ENCODE data around the gene ZNF644. TPM values are rescaled to one million over a fixed set of nuclear protein-coding genes. Genes with fewer than 3 reads are reported as not detected.
"Not testable (repeated sequence)": the region's sequence is repeated elsewhere in the genome, so short reads cannot be mapped to it uniquely, and the experiment has no call there.

ZNF644 gene
- total RNA-seq: 100 to 1,000 TPM in 4 of 8 experiments, 10 to 100 TPM in 4; 33.9 to 125 (median 103) TPM

DNA sequence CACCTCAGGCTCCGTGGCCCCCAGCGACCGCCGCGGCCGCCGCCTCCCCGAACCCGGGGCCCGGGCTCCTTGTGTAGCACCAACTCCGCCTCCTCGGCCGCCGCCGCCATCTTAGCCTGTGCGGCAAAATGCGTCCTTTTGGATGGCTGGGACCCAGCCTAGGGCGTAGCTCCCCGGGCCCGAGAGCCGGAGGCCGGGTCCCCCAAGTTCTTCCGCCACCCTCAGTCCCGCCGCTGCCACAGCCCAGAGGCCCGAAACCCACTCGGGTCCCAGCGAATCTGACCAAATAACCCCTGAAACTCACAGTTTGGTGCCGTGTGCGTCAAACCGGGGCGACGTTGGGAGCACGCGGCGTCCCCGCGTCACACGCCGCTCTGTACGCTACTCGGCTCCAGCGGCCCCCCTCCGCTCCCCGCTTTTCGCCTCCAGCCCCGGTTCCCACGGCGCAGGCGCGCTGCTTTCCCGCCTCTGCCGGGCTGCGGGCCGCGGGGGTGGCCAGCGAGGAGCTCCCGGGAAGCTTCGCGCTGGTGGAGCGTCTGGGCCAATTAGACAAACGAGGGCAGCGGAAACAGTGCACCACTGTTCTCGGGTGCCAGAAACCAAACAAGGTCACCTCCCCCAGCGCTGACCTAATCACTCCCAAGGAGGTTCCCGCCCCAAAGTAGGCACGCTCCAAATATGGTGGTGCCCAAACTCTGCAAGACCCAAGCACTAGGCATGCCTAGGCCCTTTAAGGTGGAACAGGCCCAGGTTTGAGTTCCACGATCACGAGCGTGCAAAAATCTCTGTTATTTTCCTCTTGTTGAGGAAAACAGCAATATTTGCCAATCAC, at the start of gene ZNF644:
Gene ZNF644 (minus strand): TSS at position 350 of the 832 bp plus-strand sequence. CDS start 39,682 bp downstream, outside the sequence.
- peak; percentile 78 to 87 (median 84) for ATAC-seq (replicated peaks in 6 of 8)

DNA sequence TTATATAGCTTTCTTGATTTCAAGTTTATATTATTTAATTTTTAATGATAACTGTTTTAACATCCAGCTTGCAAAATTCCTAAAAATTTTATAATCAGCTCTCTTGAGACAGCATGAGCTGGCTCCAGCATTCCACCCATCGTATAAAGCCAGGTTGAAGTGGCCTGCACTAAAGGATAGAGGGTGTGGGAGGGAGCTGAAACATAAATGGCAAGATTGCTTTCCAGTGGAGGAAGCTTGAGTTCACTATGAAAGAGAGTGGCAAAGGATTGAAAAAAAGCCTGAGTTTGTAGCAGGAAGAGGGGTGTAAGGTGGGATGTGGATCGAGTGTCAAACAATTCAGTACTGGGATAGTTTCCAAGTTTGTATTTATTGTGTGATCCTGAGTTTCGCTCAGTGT, 48.5 kb upstream of the ZNF644 start:
- no peak overlapping the region for H3K27ac ChIP-seq
- no peak for ATAC-seq (replicated peaks in 6 of 8)
- in situ Hi-C loops (cut with MboI; ENCODE audit: low pct_unique_long_range_greater_than_20kb in 2 of 9, low sequenced_read_pairs in 9 of 9, unreplicated experiment in 9 of 9): no loop called here
- no peak overlapping the region for H3K4me3 ChIP-seq
- WGBS, 10 experiments: 0 to 75% (median 72%) methylated on average over 1 to 3 of the region's 3 CpGs; no CpG with 5 or more reads in 2 of the 10 experiments
- H3K4me1 ChIP-seq (replicated peaks in 1 of 2): peaks cover 0 to 3% of the 10 kb centered on the region in 2 donors

More for the DNA sequence above, at the start of gene ZNF644:
- 0 to 17% (median 3%) methylated on average over 2 to 42 of the region's 70 CpGs; no CpG with 5 or more reads in 4 of the 10 experiments for WGBS, 10 experiments
- H3K4me1 ChIP-seq (replicated peaks in 1 of 2): peaks cover 11 to 23% of the 10 kb centered on the region in 2 donors
- in situ Hi-C loops (cut with MboI; ENCODE audit: low pct_unique_long_range_greater_than_20kb in 2 of 9, low sequenced_read_pairs in 9 of 9, unreplicated experiment in 9 of 9): no loop called here
- H3K27ac ChIP-seq: peak within 1 kb of the TSS; percentile 99 to 100
- H3K4me3 ChIP-seq: peak within 1 kb of the TSS; percentile 71 to 91 (median 88)

DNA sequence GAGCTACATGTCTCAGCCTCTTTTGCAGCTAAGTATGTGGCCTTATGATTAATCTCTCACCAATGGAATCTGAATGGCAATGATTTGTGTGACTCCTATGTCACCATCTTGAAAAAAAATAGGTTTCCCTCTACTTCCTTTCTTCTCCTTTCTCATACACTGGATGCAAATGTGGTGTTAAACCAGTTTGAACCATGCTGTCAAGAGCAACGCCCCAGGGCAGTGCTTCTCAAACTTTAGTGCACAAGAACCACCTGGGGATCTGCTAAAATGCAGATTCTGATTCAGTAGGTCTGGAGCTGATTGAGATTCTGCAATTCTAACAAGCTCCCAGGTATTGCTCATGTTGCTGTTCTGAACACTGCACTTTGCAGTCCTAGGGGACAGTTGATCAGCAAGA, 44.7 kb upstream of the ZNF644 start:
- in situ Hi-C loops (cut with MboI; ENCODE audit: low pct_unique_long_range_greater_than_20kb in 2 of 9, low sequenced_read_pairs in 9 of 9, unreplicated experiment in 9 of 9): no loop called here
- H3K27ac ChIP-seq: no peak overlapping the region
- 0 to 71% (median 5%) methylated on average over 1 of the region's 1 CpG; no CpG with 5 or more reads in 4 of the 10 experiments for WGBS, 10 experiments
- H3K4me3 ChIP-seq: no peak overlapping the region
- peak in 2 of 8 experiments; percentile 50 to 75 for ATAC-seq (replicated peaks in 6 of 8)
- peaks cover 0 to 3% of the 10 kb centered on the region in 2 donors for H3K4me1 ChIP-seq (replicated peaks in 1 of 2)

DNA sequence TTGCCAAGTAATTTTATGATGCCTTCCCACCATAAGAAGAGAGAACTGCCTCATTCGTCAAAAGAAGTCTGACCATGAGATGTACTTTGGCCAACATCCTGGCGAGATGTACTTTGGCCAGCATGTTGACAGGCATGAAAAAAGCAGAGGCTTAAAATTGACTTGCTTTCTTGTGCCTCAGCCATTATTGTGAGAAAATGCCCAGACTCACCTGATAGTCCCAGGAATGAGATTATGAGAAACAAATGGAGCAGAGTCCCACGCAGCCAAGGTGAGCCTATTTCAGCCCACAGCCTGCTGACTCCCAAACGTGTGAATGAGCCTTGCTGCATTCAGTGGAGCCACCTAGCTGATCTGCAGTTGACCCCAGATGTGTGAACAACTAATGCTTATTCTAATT, 43.5 kb upstream of the ZNF644 start:
- no peak for ATAC-seq (replicated peaks in 6 of 8)
- WGBS, 10 experiments: 17 to 100% (median 68%) methylated on average over 1 to 4 of the region's 4 CpGs
- Histone ChIP-seq H3K27ac (no peak overlapping the region), H3K4me1 (replicated peaks in 1 of 2) (no peaks in the 10 kb centered on the region), H3K4me3 (no peak overlapping the region)
- in situ Hi-C loops (cut with MboI; ENCODE audit: low pct_unique_long_range_greater_than_20kb in 2 of 9, low sequenced_read_pairs in 9 of 9, unreplicated experiment in 9 of 9): no loop called here

DNA sequence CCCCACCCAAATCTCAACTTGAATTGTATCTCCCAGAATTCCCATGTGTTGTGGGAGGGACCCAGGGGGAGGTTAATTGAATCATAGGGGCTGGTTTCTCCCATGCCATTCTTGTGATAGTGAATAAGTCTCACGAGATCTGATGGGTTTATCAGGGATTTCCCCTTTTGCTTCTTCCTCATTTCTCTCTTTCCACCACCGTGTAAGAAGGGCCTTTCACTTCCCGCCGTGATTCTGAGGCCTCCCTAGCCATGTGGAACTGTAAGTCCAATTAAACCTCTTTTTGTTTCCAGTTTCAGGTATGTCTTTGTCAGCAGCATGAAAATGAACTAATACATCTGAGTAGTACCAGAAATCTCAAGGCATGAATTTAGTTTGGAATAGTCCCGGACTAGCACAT, 41.6 kb upstream of the ZNF644 start:
- in situ Hi-C loops (cut with MboI; ENCODE audit: low pct_unique_long_range_greater_than_20kb in 2 of 9, low sequenced_read_pairs in 9 of 9, unreplicated experiment in 9 of 9); H3K27ac ChIP-seq; ATAC-seq (replicated peaks in 6 of 8); H3K4me3 ChIP-seq; H3K4me1 ChIP-seq (replicated peaks in 1 of 2): not testable (repeated sequence)
- 0 to 100% (median 75%) methylated on average over 1 to 5 of the region's 5 CpGs; no CpG with 5 or more reads in 1 of the 10 experiments for WGBS, 10 experiments

DNA sequence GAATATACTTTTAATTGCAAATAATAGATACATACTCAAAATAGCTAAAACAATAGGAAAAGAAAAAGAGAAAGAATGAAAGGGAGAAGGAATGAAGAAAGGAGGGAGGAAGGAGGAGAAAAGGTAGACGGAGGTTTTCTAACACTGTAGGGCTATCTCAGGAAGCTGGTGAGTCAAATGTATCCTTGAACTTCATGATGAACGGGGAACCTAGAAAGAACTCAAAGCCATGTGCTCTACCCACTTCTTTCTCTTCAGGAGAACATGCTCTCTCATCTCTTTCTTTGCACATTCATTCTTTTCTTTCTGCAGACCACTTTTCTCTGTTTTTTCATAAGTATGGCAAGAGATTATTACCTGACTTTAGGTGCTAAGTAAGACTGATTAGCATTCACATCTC, 37.3 kb upstream of the ZNF644 start:
- in situ Hi-C loops (cut with MboI; ENCODE audit: low pct_unique_long_range_greater_than_20kb in 2 of 9, low sequenced_read_pairs in 9 of 9, unreplicated experiment in 9 of 9): no loop called here
- no peak overlapping the region for H3K27ac ChIP-seq
- H3K4me1 ChIP-seq (replicated peaks in 1 of 2): no peaks in the 10 kb centered on the region
- no peak overlapping the region for H3K4me3 ChIP-seq
- no peak for ATAC-seq (replicated peaks in 6 of 8)
- 40 to 88% (median 78%) methylated on average over 1 to 2 of the region's 2 CpGs for WGBS, 10 experiments

DNA sequence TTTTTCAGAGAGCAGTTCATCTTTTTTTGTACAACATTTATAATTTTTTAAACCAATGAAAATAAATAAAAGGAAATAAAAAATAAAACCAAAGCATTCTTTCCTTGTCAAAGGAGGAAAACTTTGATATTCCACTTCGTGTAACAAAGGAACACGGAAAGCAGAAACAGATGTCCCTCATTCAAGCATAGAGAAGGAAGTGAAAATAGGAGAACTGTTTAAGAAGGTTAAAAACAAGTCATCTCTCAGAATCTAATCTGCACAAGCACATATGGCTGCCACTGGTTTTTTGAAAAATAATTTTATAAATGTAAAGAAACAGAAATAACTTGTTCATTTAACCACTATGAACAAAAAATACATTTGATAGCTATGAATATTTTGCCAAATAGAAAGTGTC, 35.9 kb upstream of the ZNF644 start:
- 0 to 100% (median 79%) methylated on average over 2 of the region's 2 CpGs for WGBS, 10 experiments
- in situ Hi-C loops (cut with MboI; ENCODE audit: low pct_unique_long_range_greater_than_20kb in 2 of 9, low sequenced_read_pairs in 9 of 9, unreplicated experiment in 9 of 9): no loop called here
- Histone ChIP-seq H3K4me3 (no peak overlapping the region), H3K27ac (no peak overlapping the region), H3K4me1 (replicated peaks in 1 of 2) (no peaks in the 10 kb centered on the region)
- no peak for ATAC-seq (replicated peaks in 6 of 8)

DNA sequence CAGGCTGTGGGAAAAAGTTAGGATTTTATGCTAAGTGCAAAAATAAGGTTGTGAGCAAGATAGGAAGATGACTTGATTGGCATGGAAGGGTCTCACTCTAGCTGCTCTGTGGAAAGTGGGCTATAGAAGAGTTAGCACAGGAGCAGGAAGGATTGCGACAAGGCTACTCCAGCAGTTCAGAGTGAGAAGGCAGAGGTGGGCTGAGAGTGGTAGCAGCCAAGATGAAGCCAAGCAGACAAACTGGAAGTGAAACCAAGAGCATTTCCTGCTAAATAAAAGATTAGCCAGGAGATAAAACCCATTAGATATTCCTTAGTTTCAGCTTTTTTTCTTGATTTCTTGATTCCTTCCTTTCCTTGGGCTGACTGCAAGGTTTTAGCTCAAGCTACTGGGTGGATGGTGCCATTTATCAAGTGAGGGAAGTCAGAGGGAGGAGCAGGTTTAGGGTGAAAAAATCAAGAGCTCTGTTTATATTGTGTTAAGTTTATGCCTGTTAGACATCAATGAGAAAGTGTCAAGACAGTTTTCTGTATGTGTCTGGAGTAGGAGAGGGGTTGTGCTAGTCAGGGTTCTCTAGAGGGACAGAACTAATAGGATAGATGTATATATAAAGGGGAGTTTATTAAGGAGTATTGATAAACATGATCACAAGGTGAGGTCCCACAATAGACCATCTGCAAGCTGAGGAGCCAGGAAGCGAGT, 33.1 kb upstream of the ZNF644 start:
- in situ Hi-C loops (cut with MboI; ENCODE audit: low pct_unique_long_range_greater_than_20kb in 2 of 9, low sequenced_read_pairs in 9 of 9, unreplicated experiment in 9 of 9): no loop called here
- Histone ChIP-seq H3K27ac (no peak overlapping the region), H3K4me1 (replicated peaks in 1 of 2) (no peaks in the 10 kb centered on the region), H3K4me3 (no peak overlapping the region)
- ATAC-seq (replicated peaks in 6 of 8): no peak
- 40 to 100% (median 94%) methylated on average over 1 to 2 of the region's 2 CpGs; no CpG with 5 or more reads in 3 of the 10 experiments for WGBS, 10 experiments

DNA sequence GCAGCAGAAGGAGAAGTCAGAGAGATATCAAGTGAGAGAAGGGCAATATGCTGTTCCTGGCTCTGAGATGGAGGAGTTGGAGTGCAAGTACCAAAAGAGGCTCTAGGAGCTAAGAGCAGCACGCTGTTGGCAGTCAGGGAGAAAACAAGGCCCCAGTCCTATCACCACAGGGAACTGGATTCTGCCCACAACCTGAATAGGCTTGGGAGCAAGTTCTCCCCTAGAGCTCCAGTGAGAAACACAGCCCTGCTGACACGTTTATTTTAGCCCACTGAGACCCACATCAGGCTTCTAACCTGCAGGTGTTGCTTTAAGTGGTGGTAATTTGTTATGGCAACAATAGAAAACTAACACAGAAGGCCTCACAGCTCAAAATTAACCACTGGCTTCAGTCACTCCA, 31.8 kb upstream of the ZNF644 start:
- Histone ChIP-seq H3K4me3 (no peak overlapping the region), H3K4me1 (replicated peaks in 1 of 2) (no peaks in the 10 kb centered on the region), H3K27ac (no peak overlapping the region)
- 17 to 83% (median 42%) methylated on average over 1 to 2 of the region's 2 CpGs; no CpG with 5 or more reads in 2 of the 10 experiments for WGBS, 10 experiments
- no peak for ATAC-seq (replicated peaks in 6 of 8)
- in situ Hi-C loops (cut with MboI; ENCODE audit: low pct_unique_long_range_greater_than_20kb in 2 of 9, low sequenced_read_pairs in 9 of 9, unreplicated experiment in 9 of 9): no loop called here

DNA sequence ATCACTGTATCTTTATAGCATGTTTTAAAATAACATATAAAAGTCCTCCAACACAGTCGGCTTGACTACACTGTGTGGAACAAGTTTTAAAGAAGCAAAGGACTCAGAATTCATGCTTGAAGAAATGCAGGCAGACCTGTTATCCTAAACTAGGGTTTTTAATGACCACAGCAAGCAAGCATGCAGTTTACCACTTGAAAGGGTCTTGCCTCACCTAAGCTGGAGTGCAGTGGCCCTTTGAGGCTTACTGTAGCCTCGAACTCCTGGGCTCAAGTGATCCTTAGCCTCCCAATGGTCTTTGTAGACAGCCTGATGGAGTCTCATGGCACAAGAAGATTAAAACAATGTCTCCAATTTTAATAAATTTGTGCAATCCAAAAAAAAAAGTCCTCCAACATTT, 27.7 kb upstream of the ZNF644 start:
- in situ Hi-C loops (cut with MboI; ENCODE audit: low pct_unique_long_range_greater_than_20kb in 2 of 9, low sequenced_read_pairs in 9 of 9, unreplicated experiment in 9 of 9); H3K4me3 ChIP-seq; H3K27ac ChIP-seq; ATAC-seq (replicated peaks in 6 of 8); H3K4me1 ChIP-seq (replicated peaks in 1 of 2): not testable (repeated sequence)
- WGBS, 10 experiments: 0 to 86% (median 73%) methylated on average over 1 to 2 of the region's 2 CpGs; no CpG with 5 or more reads in 3 of the 10 experiments

DNA sequence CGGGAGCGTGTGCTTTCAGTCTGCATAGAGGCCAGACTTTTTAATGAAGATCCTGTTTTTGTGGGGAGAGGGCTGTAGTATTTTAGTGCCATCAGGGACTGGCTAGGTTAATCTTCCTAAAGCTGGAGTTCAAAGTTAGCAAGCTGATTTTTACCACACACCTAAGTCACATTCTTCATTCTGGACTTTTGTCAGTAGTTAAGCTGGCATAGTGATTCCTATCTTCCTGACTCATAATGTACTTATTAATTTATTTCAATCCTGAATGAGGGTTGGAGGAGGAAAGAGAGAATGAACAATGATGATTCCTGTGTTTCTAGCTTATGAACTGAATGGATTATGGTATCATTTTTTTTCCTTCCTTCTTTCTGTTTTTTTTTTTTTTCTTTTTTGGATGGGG, 24.9 kb upstream of the ZNF644 start:
- no peak for ATAC-seq (replicated peaks in 6 of 8)
- H3K4me3 ChIP-seq: no peak overlapping the region
- in situ Hi-C loops (cut with MboI; ENCODE audit: low pct_unique_long_range_greater_than_20kb in 2 of 9, low sequenced_read_pairs in 9 of 9, unreplicated experiment in 9 of 9): no loop called here
- H3K4me1 ChIP-seq (replicated peaks in 1 of 2): no peaks in the 10 kb centered on the region
- no peak overlapping the region for H3K27ac ChIP-seq
- WGBS, 10 experiments: 31 to 92% (median 74%) methylated on average over 2 of the region's 2 CpGs; no CpG with 5 or more reads in 4 of the 10 experiments

DNA sequence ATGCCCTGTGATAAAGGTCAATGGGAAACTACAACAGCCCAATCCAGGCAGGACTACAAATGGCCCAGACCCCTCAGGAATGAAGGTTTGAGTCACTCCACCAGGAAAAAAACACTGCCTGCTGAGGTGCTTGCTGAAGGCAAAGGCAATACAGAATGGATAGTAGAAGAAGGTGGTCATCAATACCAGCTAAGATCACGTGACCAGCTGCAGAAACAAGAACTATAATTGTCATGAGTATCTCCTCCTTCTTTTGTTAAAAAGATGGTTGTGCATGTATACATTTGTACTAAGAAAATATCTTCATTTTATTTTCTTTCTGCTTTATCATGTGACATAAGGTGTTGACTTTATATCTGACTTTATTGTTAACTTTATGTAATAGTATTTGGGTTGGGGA, 23.4 kb upstream of the ZNF644 start:
- Histone ChIP-seq H3K27ac (no peak overlapping the region), H3K4me1 (replicated peaks in 1 of 2) (no peaks in the 10 kb centered on the region), H3K4me3 (no peak overlapping the region)
- ATAC-seq (replicated peaks in 6 of 8): no peak
- in situ Hi-C loops (cut with MboI; ENCODE audit: low pct_unique_long_range_greater_than_20kb in 2 of 9, low sequenced_read_pairs in 9 of 9, unreplicated experiment in 9 of 9): no loop called here
- WGBS, 10 experiments: 0 to 100% (median 89%) methylated on average over 1 of the region's 1 CpG; no CpG with 5 or more reads in 3 of the 10 experiments

DNA sequence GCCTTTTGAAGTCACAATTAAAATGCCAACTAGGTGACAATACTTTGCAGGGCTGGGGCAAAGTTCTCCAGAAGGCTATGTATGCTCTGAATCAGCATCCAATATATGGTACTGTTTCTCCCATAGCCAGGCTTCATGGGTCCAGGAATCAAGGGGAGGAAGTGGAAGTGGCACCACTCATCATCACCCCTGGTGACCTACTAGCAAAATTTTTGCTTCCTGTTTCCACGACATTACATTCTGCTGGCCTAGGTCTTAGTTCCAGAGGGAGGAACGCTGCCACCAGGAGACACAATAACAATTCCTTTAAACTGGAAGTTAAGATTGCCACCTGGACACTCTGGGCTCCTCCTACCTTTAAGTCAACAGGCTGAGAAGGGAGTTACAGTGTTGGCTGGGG, 22.9 kb upstream of the ZNF644 start:
- H3K27ac ChIP-seq; H3K4me3 ChIP-seq; H3K4me1 ChIP-seq (replicated peaks in 1 of 2); in situ Hi-C loops (cut with MboI; ENCODE audit: low pct_unique_long_range_greater_than_20kb in 2 of 9, low sequenced_read_pairs in 9 of 9, unreplicated experiment in 9 of 9); ATAC-seq (replicated peaks in 6 of 8): not testable (repeated sequence)
- 43 to 86% (median 71%) methylated on average over 1 to 2 of the region's 2 CpGs; no CpG with 5 or more reads in 3 of the 10 experiments for WGBS, 10 experiments

Measured in motor neuron (in vitro differentiated cells).